Endothelial cell of umbilical vein (primary cell): ENCODE data around the gene FAM151B. TPM values are rescaled to one million over a fixed set of nuclear protein-coding genes. Genes with fewer than 3 reads are reported as not detected.

Source experiments
- BruUV-seq: library from RNA; stranded (reverse); fragments of 400-500 nt; replicated peaks from 2 replicates; lab custom pipeline; 2021; lab: Mats Ljungman, UMichigan
- CTCF ChIA-PET: fragments of 300-600, 350-600 bp; sonication (Branson Sonifier 250); formaldehyde crosslinking; loops from one replicate; lab custom pipeline; 2021; ENCODE audit warnings: antibody characterized with exemption, inconsistent platforms; lab: Charles Lee
- POLR2A ChIA-PET: fragments of 300-600, 350-600 bp; sonication (Branson Sonifier 250); formaldehyde crosslinking; loops from one replicate; lab custom pipeline; 2021; ENCODE audit warnings: antibody characterized with exemption, inconsistent platforms; lab: Charles Lee
- DNase-seq: peaks from one replicate; pipeline ENCODE4 v3.0.0-alpha.2; 2011; ENCODE audit warnings: low read depth, low spot score
- FAIRE-seq: peaks from 2 replicates; lab custom pipeline; 2011; peaks lifted over from hg19 to GRCh38; lab: Jason Lieb, UNC
- H2AFZ ChIP-seq: 2 replicates; pipeline ENCODE4 v1.6.0; 2012; ENCODE audit warnings: low read depth, low read length, control low read depth, inconsistent platforms
- H3K27ac ChIP-seq: 2 replicates; pipeline ENCODE4 v1.5.1; 2011; ENCODE audit warnings: low read depth, mild to moderate bottlenecking, control low read depth, low read length, moderate library complexity; ENCODE audit not compliant: insufficient read depth
- H3K27me3 ChIP-seq, 2 experiments: 2 replicates each; pipeline versions ENCODE4 v1.6.0 to v1.6.1; 2011; ENCODE audit warnings: low read length in 2 of 2, mixed read lengths in 1 of 2; ENCODE audit not compliant: control insufficient read depth in 2 of 2, insufficient read depth in 2 of 2
- H3K36me3 ChIP-seq, 2 experiments: 2 replicates in 1 of 2; 3 replicates in 1 of 2; pipeline ENCODE4 v1.5.1; 2011; ENCODE audit warnings: low read length in 2 of 2, mild to moderate bottlenecking in 1 of 2, moderate library complexity in 1 of 2; ENCODE audit not compliant: control insufficient read depth in 2 of 2, insufficient read depth in 2 of 2; ENCODE audit errors: extremely low read depth in 1 of 2
- H3K4me1 ChIP-seq: 3 replicates; pipeline ENCODE4 v1.5.1; 2011; ENCODE audit warnings: mild to moderate bottlenecking, low read length; ENCODE audit not compliant: control insufficient read depth, insufficient read depth; ENCODE audit errors: extremely low read depth
- H3K4me2 ChIP-seq: 2 replicates; pipeline ENCODE4 v1.6.1; 2011; ENCODE audit warnings: low read length, control low read depth, mixed read lengths; ENCODE audit not compliant: insufficient read depth
- H3K4me3 ChIP-seq, 3 experiments: fragments of 200-600 bp in 1 of 3; sonication (generic), shearing (Covaris generic) in 1 of 3; replicated peaks in 1 of 3; 2 replicates each; pipeline ENCODE4 v1.5.1; 2011 to 2016; ENCODE audit warnings: control low read depth in 3 of 3, low read length in 3 of 3, mild to moderate bottlenecking in 2 of 3, inconsistent platforms in 1 of 3, low read depth in 1 of 3, moderate library complexity in 1 of 3; ENCODE audit not compliant: insufficient read depth in 1 of 3
- H3K79me2 ChIP-seq: 2 replicates; pipeline ENCODE4 v1.6.0; 2012; ENCODE audit warnings: low read length, inconsistent platforms; ENCODE audit not compliant: control insufficient read depth, insufficient read depth
- H3K9ac ChIP-seq: replicated peaks from 2 replicates; pipeline ENCODE3; 2011; ENCODE audit warnings: low read length, control low read depth; ENCODE audit not compliant: insufficient read depth; ENCODE audit errors: extremely low read depth
- H3K9me1 ChIP-seq: replicated peaks from 3 replicates; pipeline ENCODE4 v1.6.0; 2011; ENCODE audit warnings: mild to moderate bottlenecking, low read length; ENCODE audit not compliant: control insufficient read depth, insufficient read depth; ENCODE audit errors: extremely low read depth
- H3K9me3 ChIP-seq: replicated peaks from 2 replicates; pipeline ENCODE4 v1.5.1; 2012; ENCODE audit warnings: low read length, inconsistent platforms; ENCODE audit not compliant: control insufficient read depth, insufficient read depth
- H4K20me1 ChIP-seq: replicated peaks from 2 replicates; pipeline ENCODE3; 2011; ENCODE audit warnings: mild to moderate bottlenecking, low read length; ENCODE audit not compliant: control insufficient read depth, insufficient read depth; ENCODE audit errors: extremely low read depth
- CTCF ChIP-seq, 2 donors: IDR thresholded peaks; 1 replicate in 1 of 2; 2 replicates in 1 of 2; pipeline ENCODE4 v1.5.1; 2011; ENCODE audit warnings: low read length in 2 of 2, mild to moderate bottlenecking in 2 of 2, moderate library complexity in 2 of 2, control low read depth in 1 of 2, inconsistent platforms in 1 of 2, low read depth in 1 of 2; ENCODE audit not compliant: insufficient read depth in 1 of 2; ENCODE audit errors: extremely low read depth in 1 of 2
- EZH2 ChIP-seq: IDR thresholded peaks from 2 replicates; pipeline ENCODE4 v1.6.1; 2012; ENCODE audit warnings: borderline replicate concordance, low read depth, mild to moderate bottlenecking, moderate library complexity, low read length, inconsistent platforms; ENCODE audit not compliant: severe bottlenecking
- FOS ChIP-seq: IDR thresholded peaks from 2 replicates; pipeline ENCODE4 v1.6.1; 2011; ENCODE audit warnings: mild to moderate bottlenecking, low read length, moderate library complexity, borderline replicate concordance; ENCODE audit not compliant: insufficient read depth
- GATA2 ChIP-seq: IDR thresholded peaks from 2 replicates; pipeline ENCODE4 v1.7.0; 2011; ENCODE audit warnings: low read depth, mild to moderate bottlenecking, moderate library complexity, mixed read lengths, low read length; ENCODE audit not compliant: insufficient read length, insufficient read depth
- JUN ChIP-seq: IDR thresholded peaks from 2 replicates; pipeline ENCODE4 v1.6.1; 2011; ENCODE audit warnings: borderline replicate concordance, low read depth; ENCODE audit not compliant: insufficient read length, insufficient read depth
- MAX ChIP-seq: IDR thresholded peaks from 2 replicates; pipeline ENCODE4 v1.6.1; 2011; ENCODE audit not compliant: insufficient read depth, insufficient read length
- MYC ChIP-seq: IDR thresholded peaks from one replicate; pipeline ENCODE4 v1.6.1; 2011; ENCODE audit warnings: mild to moderate bottlenecking, low read depth, low read length
- POLR2A ChIP-seq: IDR thresholded peaks from 2 replicates; pipeline ENCODE4 v1.6.1; 2012; ENCODE audit warnings: low read depth, mild to moderate bottlenecking, control low read depth, low read length
- POLR2AphosphoS5 ChIP-seq: IDR thresholded peaks from 2 replicates; pipeline ENCODE4 v1.6.1; 2012; ENCODE audit warnings: low read depth, mild to moderate bottlenecking, control low read depth, low read length, moderate library complexity; ENCODE audit not compliant: insufficient read depth
- dilution Hi-C: fragments of 300-500 bp; cut with MboI; formaldehyde crosslinking; loops from one replicate; pipeline ENCODE4 v1.15.0; 2019; ENCODE audit warnings: low sequenced_read_pairs; ENCODE audit not compliant: extremely low pct_ligation_motif_present
- intact Hi-C: fragments of 100-400 bp; cut with micrococcal nuclease; formaldehyde crosslinking; loops from one replicate; pipeline ENCODE4 v1.10.0; 2022
- polyA plus RNA-seq, 4 experiments: library from polyadenylated mRNA; depleted of rRNA in 3 of 4; stranded (reverse) in 3 of 4; unstranded in 1 of 4; fragments of >200 nt; gene quantifications; 2 replicates each; pipeline versions ENCODE4 v1.2.1 to v1.2.3, GENCODE V29; 2011 to 2012; ENCODE audit warnings: missing spikeins in 1 of 4
- total RNA-seq: library from RNA; stranded (reverse); gene quantifications from 2 replicates; pipeline ENCODE4 v1.2.3, GENCODE V29; 2021

Gene FAM151B
- total and polyA plus RNA-seq, 2 donors (not counting 3 experiments of a cell fraction or from before 2014, with no cell fraction given): 0.91 to 2.6 TPM

- no peak overlapping the region for H3K4me2 ChIP-seq
- H3K27me3 ChIP-seq: peaks cover 0 to 1% of the 10 kb centered on the region in 2 experiments
- H3K27ac ChIP-seq: no peak overlapping the region
- dilution Hi-C loops (no loop called here), intact Hi-C loops (no loop called here)
- H3K9me1 ChIP-seq: no peaks in the 10 kb centered on the region
- no peaks in the 10 kb centered on the region for H3K79me2 ChIP-seq
- ChIA-PET CTCF (no interaction called here), POLR2A (no interaction called here)
- H3K4me1 ChIP-seq: no peaks in the 10 kb centered on the region
- no peak overlapping the region for H2AFZ ChIP-seq
- no peaks in the 10 kb centered on the region for H3K36me3 ChIP-seq
- FAIRE-seq: no peak
- H3K4me3 ChIP-seq: no peak overlapping the region
- no peaks in the 10 kb centered on the region for H4K20me1 ChIP-seq
- H3K9ac ChIP-seq: no peak overlapping the region
- DNase-seq: no peak
- no TSS peak for BruUV-seq
- no peak for TF ChIP-seq POLR2A
- no peak for TF ChIP-seq MAX
- no peak for TF ChIP-seq FOS
- TF ChIP-seq JUN: no peak
- TF ChIP-seq POLR2AphosphoS5: no peak
- no peaks in the 10 kb centered on the region for H3K9me3 ChIP-seq
Measured at GRCh38 chr5:80541392-80541791, 53.5 kb downstream of the FAM151B start.

GRCh38 chr5:80554646-80555045, 66.7 kb downstream of the FAM151B start:
- Histone ChIP-seq H2AFZ (no peak overlapping the region), H3K27me3 (peaks cover 3 to 19% of the 10 kb centered on the region in 2 experiments), H3K4me3 (no peak overlapping the region), H3K79me2 (no peaks in the 10 kb centered on the region), H3K9ac (no peak overlapping the region), H3K9me3 (no peaks in the 10 kb centered on the region), H3K36me3 (no peaks in the 10 kb centered on the region), H3K4me1 (no peaks in the 10 kb centered on the region), H3K9me1 (no peaks in the 10 kb centered on the region), H3K27ac (no peak overlapping the region), H3K4me2 (no peak overlapping the region), H4K20me1 (no peaks in the 10 kb centered on the region)
- ChIA-PET POLR2A (no interaction called here), CTCF (no interaction called here)
- DNase-seq (no peak), FAIRE-seq (no peak)
- intact Hi-C loops: no loop called here
- dilution Hi-C loops: no loop called here
- no TSS peak for BruUV-seq
- TF ChIP-seq POLR2A: no peak
- no peak for TF ChIP-seq MYC
- TF ChIP-seq POLR2AphosphoS5: no peak
- no peak for TF ChIP-seq GATA2
- TF ChIP-seq MAX: no peak
- no peak for TF ChIP-seq CTCF (IDR thresholded peaks at IDR 0.05; ENCODE audit: extremely low read depth in 1 of 2, insufficient read depth in 1 of 2, low read depth in 1 of 2, low read length in 2 of 2)
- no peak for TF ChIP-seq EZH2
